ENCODE measurements around the gene KLHL22.
A peak's percentile ranks its signal among the peaks of the same experiment; 100 is the strongest.
"Not testable (repeated sequence)": the region's sequence is repeated elsewhere in the genome, so short reads cannot be mapped to it uniquely, and the experiment has no call there.

KLHL22 gene

DNA sequence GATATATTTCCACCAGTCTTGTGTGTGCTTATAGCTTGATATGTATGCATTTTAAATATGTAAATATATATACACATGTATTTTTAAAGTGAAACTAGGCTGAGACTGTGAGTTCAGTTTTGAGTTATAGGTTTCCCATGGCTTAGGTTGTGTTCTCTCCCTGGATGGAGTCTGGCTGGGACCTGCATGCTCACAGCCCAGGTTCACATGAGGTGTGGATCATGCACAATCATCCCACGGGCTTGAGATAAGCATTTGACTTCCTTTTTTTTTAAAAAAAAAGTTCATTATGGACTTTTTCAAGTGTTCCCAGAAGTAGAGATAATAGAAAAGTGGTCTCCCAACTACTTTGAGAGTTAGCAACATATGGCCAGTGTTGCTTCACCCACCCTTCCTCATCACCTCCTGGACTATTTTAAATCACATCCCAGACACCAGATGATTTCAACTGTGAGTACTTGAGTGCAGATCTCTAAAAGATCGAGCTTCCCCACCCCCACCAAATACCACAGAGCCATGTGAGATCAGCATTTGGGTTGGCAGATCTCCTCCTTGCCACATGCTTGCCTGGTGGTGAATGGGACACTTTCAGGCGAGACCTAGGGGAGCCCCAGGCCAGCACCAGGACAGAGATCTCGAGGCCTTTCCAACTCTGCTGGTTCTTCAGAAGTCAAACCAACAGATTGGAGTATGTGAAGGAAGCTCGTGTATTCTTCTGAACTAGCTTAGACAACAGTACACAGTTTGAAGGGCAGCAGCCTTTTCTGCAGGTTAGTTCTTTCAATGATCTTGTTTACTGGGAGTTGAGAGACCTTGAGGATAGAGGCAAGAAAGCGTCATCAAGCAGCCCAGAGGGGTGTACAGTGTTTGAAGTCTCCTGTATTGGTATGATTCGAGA lies 27.7 kb upstream of the KLHL22 start:
- no peak for DNase-seq

DNA sequence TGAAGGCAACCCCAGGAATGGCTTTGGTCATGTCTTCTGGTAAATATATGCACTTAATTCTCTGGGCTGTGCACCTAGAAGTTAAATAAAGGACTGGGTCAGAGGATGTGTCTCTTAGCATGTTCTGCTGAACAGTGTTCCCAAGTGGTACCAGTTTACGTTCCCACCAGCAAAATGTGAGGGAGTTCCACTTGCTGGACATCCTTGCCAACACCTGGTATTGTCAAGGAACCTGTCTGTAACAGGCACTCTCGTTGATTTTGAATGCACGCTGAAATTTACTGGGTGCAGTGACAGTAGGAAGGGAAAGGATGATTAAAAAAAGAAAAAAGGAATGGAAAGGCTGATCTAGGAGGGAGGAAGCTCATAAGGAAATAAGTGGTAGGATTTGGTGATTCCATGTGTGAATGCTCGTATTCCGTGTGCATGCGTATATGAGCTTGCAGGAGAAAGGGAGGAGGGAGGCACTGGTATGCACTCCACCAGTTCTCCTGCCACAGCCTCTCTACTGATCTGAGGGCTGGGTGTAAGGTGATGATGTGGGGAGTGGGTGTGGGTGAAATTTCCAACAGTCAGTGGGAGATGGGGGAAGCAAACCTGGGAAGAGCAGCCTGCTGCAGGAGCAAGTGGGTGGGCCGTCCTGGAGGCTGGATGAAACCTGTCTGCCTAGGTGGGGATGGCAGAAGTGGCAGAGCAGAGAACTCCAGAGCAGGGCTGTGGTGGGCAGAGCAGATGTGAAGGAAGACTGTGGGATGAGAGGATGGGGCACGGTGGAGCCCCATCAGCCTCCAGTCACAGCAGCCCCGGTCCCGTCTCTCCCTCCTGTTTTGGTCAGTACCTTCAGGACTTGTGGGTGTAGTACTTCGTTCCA lies 26.8 kb upstream of the KLHL22 start:
- DNase-seq: no peak

DNA sequence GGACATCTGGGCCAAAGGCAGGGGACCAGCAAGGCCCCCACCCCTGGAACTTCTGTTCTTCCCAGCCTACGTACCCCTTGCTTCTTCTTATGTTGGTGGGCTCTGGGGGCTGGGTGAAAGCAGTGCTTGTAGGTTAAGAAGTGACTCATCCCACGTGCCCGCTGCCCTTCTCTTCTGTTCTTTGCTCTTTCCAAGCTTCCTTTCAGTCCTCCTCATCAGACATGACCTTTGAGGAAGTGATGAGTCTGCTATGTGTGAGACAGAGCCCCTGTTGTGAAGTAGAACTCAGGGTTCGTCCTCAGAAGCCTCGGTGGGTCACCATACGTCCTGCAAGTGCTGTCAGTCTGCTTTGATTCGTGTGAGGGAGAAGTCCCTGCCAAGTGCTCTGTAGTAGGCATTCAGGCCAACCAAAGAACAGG lies 24.5 kb upstream of the KLHL22 start:
- no peak for DNase-seq

DNA sequence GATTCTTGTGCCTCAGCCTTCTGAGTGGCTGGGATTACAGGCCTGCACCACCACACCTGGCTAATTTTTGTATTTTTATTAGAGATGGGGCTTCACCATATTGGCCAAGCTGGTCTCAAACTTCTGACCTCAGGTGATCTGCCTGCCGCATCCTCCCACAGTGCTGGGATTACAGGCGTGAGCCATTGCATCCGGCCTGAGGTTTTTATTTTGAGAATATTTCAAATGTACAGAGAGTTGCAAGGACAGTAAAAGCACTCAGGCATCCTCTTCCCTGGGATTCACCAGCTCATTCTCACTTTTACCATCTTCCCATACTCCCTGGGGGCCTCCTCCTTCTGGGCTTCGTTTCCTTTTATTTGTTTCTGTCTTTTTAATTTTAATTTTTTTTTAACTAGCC lies 24.0 kb upstream of the KLHL22 start:
- DNase-seq: no peak

DNA sequence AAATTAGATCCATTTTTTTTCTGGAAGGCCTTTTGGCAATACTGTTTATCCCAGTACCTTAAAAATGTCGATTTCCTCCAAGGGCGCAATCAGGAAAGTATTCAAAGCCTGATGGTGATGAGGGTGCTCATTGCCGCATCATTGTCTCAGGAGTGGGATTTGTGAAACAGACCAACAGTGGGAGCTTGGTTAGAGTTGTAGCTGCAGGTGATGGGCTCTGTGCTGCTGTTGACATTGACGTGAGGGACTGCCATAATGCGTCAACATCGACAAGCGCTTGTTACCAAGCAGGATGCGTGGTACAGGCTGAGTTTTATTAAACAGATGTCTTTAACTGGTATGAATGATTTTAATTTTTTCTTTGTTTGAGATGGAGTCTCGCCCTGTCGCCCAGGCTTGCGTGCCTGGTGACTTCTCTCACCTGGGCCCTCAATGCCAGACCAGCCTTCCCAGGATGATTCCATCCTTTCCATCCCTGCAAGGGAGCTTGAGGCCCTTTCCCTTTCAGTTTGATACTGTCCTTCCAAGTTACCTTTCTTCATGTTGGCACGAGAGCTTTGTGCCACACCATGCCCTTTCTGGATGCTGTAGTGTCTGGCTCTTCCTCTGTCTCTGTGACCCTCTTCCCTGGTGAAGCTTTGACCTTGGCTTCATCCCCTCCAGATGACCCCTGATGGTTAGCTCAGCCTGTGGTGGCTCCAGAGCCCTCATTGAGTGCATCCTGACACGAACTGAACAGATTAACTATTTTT lies 22.4 kb upstream of the KLHL22 start:
- no peak for DNase-seq

DNA sequence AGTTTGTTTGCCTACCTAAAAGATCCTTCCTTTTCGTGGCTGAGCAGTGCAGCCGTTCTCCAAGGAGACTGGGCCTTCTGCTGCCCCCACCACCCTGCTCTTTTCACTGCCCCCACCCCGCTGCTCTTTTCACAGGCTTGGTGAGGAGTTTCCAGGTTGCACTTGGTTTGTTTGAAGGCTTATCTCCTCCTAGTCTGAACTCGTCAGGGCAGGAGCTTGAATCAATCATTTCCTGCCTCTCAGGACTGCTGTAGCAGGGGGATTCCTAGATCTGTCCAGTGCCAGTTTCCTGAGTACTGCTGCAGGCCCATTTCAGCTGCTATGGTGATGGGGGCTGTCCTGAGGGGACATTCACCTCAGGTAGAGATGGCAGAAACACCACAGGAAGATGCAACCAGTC lies 21.8 kb upstream of the KLHL22 start:
- no peak for DNase-seq

DNA sequence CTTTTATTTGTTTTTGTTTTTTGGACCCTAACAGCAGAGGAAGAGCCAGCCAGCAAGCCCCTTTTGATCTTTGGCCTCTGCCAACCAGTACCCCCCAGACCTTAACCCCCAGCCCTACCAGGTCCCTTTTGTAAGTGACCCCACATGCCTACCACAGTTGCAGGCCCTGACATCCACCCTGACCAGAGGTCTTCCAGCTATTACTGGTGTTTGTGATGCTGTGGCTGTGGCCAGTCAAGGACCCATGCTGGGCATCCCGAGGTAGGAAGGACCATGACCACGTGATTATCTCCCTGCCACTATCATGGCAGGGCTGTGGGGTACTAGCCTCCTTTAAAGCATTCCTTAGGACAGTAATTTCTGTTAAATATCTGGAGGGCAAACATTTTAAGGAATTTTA lies 20.8 kb upstream of the KLHL22 start:
- DNase-seq: no peak

DNA sequence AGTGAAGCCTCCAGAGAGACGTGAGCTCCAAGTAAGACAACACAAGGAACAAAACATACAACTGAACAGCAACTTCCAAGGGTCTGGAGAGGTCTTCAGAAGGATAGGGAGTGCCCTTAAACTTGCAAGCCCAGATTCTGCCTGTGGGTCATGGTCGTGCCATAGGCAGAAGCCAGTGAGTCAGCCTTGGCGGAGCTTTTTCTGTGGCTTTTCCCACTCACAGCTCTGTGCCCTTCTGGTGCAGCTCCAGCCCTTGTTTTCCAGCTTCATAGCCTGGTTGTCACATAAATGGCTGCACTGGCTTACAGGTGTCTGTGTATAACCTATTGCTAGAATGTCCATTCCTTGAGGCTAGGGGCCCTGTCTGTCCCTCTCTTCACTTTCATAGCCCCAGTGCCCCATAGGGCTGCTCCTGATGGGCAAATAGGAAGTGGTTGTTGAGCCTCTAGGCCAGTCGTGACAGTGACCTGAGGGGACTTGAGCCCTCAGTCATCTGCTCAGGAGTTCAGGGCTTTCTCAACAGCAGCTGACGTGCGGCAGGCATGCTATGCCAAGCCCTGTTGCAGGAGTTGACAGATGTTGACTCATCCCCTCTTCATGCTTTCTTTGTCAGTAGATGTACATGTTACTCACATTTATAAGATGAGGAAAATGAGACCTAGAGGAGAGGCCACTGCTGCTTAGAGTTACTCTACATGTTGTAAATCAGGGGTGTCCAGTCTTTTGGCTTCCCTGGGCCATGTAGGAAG lies 19.2 kb upstream of the KLHL22 start:
- DNase-seq: no peak

DNA sequence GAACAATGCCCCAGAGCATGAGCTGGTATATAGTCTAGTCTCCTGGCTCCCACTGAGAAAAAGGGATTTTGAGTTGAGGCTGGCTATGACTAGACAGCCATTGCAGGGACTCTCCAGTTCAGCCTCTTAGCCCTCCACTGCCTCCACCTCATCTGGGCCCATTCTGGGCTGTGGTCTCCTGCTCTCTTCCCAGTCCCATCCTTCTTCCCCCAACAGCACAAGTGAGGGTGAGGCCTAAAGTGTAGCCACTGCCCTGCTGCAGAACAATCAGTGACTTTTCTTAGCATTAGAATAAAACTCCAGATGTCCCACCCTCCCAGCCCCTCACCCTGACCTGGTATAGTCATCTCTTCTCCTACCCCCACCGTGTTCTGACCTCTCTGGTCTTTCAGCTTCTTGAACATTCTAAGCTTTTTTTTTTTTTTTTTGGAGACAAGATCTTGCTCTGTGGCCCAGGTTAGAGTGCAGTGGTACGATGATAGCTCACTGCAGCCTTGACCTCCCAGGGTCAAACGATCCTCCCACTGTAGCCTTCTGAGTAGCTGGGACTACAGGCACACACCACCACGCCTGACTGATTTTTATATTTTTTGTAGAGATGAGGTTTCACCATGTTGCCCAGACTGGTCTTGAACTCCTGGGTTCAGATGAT lies 16.1 kb upstream of the KLHL22 start:
- DNase-seq: no peak

DNA sequence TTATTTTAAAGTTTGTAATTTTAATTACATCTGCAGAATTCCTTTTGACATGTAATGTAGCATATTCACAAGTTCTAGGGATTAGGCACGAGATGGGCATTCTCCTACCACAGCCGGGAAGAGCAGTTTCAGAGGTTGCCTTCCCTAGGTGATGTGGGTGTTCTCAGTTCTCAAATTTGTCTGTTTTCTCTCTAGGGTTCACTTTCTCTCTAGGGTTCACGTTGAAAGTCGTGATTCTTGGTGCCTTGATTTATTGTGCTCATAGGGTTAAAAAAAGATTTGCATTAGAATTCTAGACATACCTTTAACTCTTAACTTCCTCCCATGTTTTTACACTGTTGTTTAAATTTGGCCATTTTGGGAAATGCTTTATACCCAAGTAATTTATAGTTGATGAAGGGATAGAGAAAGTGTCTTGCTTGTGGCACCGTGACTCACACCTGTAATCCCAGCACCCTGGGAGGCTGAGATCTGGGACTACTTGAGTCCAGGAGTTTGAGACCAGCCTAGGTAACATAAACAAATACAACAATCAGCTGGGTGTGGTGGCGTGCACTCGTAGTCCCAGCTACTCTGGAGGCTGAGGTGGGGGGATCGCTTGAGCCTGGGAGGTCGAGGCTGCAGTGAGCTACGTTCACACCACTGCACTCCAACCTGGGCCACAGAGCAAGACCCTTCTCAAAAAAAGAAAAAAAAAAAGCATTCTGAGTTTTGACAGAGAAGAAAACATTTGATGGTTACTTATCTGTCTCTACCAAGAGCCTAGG lies 15.4 kb upstream of the KLHL22 start:
- DNase-seq: no peak

DNA sequence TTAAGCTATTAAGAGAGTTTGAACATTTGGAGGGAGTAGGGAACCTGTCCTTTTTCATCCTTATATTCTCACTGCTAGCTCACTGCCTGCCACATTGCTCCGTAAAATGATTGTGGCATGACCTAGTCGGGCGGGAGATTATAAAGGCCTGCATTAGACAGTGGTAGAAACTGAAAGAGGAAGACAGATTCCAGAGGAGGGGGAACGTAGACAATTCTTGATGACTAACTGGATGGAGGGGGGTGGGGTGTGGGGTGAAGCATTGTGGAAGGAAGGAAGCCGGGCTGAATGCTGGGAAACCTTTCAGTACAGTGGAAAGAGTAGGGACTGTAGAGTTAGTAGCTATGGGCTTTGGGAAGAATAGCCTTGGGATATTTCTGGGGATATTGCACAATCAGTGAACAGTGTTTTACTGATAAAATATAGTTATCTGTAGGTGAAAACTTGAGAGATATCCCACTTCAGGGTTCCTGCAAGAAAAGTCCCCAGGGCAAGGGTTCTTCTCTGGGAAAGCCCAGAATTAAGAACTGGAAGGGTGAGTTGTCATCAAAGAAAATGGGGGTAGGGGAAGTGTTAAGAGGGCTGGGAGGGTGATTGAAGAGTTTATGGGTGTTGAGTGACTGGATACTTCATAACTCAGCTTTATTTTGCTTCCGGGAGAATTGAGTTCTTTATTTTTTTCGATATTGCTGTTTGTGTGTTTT lies 13.9 kb upstream of the KLHL22 start:
- DNase-seq: peak; percentile 24

DNA sequence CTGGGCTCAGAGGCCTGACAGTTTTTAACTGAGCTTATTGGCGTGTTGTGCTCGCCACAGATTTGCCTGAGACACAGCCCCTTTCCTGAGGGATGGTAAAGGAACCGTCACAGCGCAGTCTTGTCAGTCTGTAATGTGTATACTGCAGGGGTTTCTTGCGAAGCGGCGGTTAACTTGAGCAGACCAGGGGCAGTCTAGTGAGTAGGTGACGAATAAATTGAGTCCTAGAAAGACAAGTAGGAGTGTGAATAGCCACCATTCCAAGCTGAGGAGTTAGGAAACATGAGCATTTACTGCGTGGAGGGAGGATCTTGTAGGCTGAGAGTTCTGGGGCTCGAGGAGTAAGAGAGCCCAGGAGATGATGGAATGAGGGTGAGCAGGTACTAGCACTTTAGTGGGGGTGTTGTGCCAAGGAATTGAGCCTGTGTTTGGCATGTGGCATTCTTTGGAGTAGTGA lies 13.2 kb upstream of the KLHL22 start:
- no peak for DNase-seq

DNA sequence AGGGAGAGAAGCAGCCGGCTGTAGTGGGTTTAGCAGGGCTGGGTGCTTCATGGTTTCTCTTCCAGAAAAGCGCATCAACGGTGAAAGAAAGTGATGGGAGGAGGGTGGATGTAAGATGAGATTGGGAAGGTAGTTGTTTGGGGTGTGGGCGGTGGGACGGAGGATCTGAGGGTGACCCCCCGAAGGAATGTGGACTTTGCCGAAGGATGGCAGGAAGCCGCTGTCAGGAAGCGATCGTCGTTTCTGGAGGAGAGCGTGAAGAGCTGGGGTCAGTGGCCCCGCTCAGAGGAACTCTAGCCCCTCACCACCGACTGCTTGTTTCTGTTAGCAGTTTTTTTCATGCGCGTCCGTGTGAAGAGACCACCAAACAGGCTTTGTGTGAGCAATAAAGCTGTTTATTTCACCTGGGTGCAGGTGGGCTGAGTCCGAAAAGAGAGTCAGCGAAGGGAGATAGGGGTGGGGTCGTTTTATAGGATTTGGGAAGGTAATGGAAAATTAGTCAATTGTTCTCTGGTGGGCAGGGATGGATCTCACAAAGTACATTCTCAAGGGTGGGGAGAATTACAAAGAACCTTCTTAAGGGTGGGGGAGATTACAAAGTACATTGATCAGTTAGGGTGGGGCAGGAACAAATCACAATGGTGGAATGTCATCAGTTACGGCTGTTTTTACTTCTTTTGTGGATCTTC lies 12.6 kb upstream of the KLHL22 start:
- DNase-seq: not testable (repeated sequence)

DNA sequence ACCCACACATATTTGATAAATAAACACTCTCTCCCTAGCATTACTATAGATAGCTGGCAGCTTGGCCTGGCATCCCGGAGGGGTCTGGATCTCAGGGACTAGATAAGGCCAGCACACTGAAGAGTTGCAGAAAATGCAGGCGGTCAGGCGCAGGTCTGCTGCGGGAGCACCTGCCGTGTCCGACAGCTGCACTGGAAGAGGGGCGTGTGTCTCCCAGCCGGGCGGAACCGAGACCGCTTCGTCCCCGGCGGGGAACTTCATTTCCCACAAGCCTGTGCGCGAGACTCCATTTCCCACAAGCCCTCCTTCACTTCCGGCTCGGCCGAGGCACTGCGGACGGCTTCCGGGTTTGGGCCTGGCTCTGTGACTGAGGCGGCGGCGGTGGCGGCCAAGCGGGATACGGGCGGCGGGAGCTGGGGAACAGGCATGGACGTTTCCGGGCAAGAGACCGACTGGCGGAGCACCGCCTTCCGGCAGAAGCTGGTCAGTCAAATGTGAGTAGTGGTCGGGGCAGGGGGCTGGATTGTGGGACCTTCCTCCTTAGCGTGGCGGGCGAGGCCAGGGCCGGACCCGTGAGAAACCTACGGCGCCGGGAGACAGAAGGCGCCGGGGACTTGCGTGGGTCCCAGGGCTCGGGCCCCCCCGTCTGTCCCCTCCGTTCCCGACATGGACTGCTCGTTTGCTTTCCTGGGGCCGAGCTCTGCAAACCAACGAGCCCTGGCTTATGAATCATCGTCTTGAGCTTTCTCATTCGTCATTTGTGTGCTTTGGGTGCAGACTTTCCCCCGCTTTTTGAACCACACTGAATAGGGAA lies 11.9 kb upstream of the KLHL22 start, which contains the start of gene MED15:
TSS of gene MED15 (plus strand) at position 358 of the 814 bp plus-strand sequence. CDS start at position 427, 69 bp downstream.
- DNase-seq: peak; percentile 79

DNA sequence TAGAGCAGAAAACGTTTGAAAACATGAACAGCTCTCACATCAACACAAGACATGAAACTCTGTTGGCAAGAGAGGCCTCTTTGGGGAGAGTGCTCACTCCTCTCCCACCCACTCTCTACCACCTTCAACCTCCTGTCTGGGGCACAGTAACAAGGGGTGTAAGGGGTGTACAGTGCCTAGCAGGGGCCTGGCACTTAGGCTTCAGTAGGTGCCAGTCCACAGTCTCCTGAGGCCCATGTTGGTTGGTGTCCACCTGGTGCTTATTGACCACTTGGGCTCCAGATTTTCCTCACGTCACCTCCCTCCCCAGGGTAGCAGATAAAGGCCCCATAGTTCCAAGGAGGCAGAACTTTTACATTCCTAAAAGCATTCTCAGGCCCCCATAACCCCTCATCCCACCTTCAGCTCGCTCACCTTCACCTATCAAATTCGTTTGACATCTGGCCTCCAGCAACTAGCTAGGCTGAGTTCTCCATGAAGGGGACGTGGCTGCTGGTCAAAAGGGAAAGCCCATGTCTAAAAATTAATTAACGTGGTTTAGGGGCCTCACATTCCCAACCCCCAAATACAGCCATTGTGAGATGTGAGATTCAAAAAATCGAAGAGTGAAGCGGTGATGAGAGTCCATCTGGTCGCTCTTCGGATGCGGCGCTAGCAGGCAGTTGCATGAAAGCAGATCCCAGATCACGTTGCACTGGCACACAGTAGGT lies 11.1 kb upstream of the KLHL22 start:
- no peak for DNase-seq

DNA sequence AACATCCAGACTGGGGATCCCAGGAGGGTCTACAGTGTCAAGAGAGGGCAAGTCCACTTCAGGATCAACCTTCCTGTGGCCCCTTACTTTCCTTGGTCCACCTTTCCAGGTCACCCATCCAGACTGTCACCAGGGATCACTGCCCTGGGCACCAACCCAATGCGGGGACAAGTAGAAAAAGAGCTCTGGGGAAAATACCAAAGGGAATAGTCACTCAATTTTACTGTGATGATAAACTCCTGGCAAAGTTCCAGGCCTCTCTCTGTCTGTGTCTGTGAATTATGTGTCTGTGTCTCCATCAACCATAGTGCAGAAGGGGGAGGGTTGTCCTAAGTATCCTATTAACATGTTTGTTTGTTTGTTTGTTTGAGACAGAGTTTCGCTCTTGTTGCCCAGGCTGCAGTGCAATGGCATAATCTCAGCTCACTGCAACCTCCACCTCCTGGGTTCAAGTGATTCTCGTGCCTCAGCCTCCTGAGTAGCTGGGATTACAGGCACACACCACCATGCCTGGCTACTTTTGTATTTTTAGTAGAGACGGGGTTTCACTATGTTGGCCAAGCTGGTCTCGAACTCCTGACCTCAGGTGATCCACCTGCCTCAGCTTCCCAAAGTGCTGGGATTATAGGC lies 8.8 kb upstream of the KLHL22 start:
- DNase-seq: not testable (repeated sequence)

DNA sequence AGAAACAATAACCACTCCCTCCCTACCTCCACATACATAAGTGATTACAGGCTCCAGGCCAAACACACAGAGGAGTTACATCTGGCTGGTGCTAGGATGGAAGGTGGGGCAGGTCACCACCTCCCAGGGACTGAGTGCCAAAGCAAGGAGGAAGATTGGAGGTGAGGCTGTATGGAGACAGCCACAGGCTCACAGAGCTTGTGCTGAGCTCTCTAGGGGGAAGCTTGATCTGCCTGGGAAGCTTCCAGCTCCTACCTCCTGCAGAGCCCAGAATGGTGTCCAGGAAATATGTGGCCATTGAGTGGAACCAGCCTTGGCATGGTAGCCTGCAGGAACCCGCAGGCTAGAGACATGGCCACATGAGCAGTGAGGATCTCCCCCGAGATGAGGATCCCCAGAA lies 8.2 kb upstream of the KLHL22 start:
- no peak for DNase-seq

Data from activated CD4-positive, alpha-beta T cell treated with anti-CD3 and anti-CD28 coated beads for 1 hour (primary cell).